H9 (cell line): ENCODE data around the gene KRTAP1-4. TPM values are rescaled to one million over a fixed set of nuclear protein-coding genes. Genes with fewer than 3 reads are reported as not detected.

Experiments
- DNase-seq: peaks from one replicate; pipeline ENCODE4 v3.0.0-alpha.2; 2017
- H2AFZ ChIP-seq: one replicate; pipeline ENCODE4 v1.6.1; 2013; ENCODE audit warnings: mild to moderate bottlenecking, low read length, control low read depth, moderate library complexity
- H2AK5ac ChIP-seq: 2 replicates; pipeline ENCODE4 v1.6.1; 2013; ENCODE audit warnings: low read length, control low read depth, mixed read lengths; ENCODE audit not compliant: insufficient read length
- H2BK120ac ChIP-seq: one replicate; pipeline ENCODE4 v1.6.1; 2013; ENCODE audit warnings: low read depth, mild to moderate bottlenecking, low read length, control low read depth, inconsistent platforms; ENCODE audit not compliant: poor library complexity, severe bottlenecking
- H2BK12ac ChIP-seq: 2 replicates; pipeline ENCODE4 v1.6.1; 2013; ENCODE audit warnings: low read length, control low read depth, mixed read lengths, low read depth; ENCODE audit not compliant: insufficient read length
- H2BK15ac ChIP-seq: 2 replicates; pipeline ENCODE4 v1.6.1; 2013; ENCODE audit warnings: low read depth, low read length, control low read depth
- H2BK20ac ChIP-seq: one replicate; pipeline ENCODE4 v1.6.1; 2013; ENCODE audit warnings: low read depth, mild to moderate bottlenecking, low read length, control low read depth, inconsistent platforms; ENCODE audit not compliant: poor library complexity, severe bottlenecking
- H2BK5ac ChIP-seq: 2 replicates; pipeline ENCODE4 v1.6.1; 2013; ENCODE audit warnings: low read length, control low read depth, mixed read lengths; ENCODE audit not compliant: insufficient read length
- H3K14ac ChIP-seq: 2 replicates; pipeline ENCODE4 v1.6.1; 2013; ENCODE audit warnings: low read length, control low read depth; ENCODE audit not compliant: insufficient read depth
- H3K18ac ChIP-seq: 2 replicates; pipeline ENCODE4 v1.6.1; 2013; ENCODE audit warnings: low read depth, mild to moderate bottlenecking, mixed read lengths, low read length, control low read depth; ENCODE audit not compliant: insufficient read length
- H3K23ac ChIP-seq: 2 replicates; pipeline ENCODE4 v1.6.1; 2013; ENCODE audit warnings: low read length, control low read depth, mixed read lengths, low read depth; ENCODE audit not compliant: insufficient read length
- H3K23me2 ChIP-seq: 2 replicates; pipeline ENCODE4 v1.6.1; 2013; ENCODE audit warnings: low read depth, mild to moderate bottlenecking, mixed read lengths, low read length, control low read depth; ENCODE audit not compliant: insufficient read length, poor library complexity, severe bottlenecking
- H3K27ac ChIP-seq: 2 replicates; pipeline ENCODE4 v1.5.1; 2013; ENCODE audit warnings: low read length, control low read depth, mixed read lengths, low read depth; ENCODE audit not compliant: insufficient read length
- H3K27me3 ChIP-seq: 2 replicates; pipeline ENCODE4 v1.6.1; 2013; ENCODE audit warnings: low read length, control low read depth, inconsistent platforms; ENCODE audit not compliant: insufficient read depth
- H3K4ac ChIP-seq: 2 replicates; pipeline ENCODE4 v1.6.1; 2013; ENCODE audit warnings: low read depth, mild to moderate bottlenecking, control low read depth, inconsistent platforms, low read length, moderate library complexity
- H3K4me1 ChIP-seq: 2 replicates; pipeline ENCODE4 v1.6.1; 2013; ENCODE audit warnings: low read length, control low read depth, inconsistent platforms; ENCODE audit not compliant: insufficient read depth
- H3K4me2 ChIP-seq: 2 replicates; pipeline ENCODE4 v1.6.1; 2013; ENCODE audit warnings: low read length, control low read depth, mixed read lengths; ENCODE audit not compliant: insufficient read length, insufficient read depth
- H3K56ac ChIP-seq: 2 replicates; pipeline ENCODE4 v1.6.1; 2013; ENCODE audit warnings: low read depth, mild to moderate bottlenecking, mixed read lengths, low read length, control low read depth; ENCODE audit not compliant: insufficient read length
- H3K79me1 ChIP-seq: 2 replicates; pipeline ENCODE4 v1.6.1; 2013; ENCODE audit warnings: low read depth, mild to moderate bottlenecking, moderate library complexity, low read length, control low read depth, inconsistent platforms; ENCODE audit not compliant: insufficient read depth, poor library complexity, severe bottlenecking
- H3K79me2 ChIP-seq: 2 replicates; pipeline ENCODE4 v1.6.1; 2013; ENCODE audit warnings: low read length, control low read depth, inconsistent platforms; ENCODE audit not compliant: insufficient read depth
- H3K9ac ChIP-seq: 2 replicates; pipeline ENCODE4 v1.6.1; 2013; ENCODE audit warnings: low read length, control low read depth, mixed read lengths; ENCODE audit not compliant: insufficient read length; ENCODE audit errors: extremely low read depth
- H3K9me3 ChIP-seq: one replicate; pipeline ENCODE4 v1.6.1; 2013; ENCODE audit warnings: low read depth, low read length, inconsistent platforms; ENCODE audit not compliant: control insufficient read depth
- H3T11ph ChIP-seq: one replicate; pipeline ENCODE4 v1.6.1; 2013; ENCODE audit warnings: mild to moderate bottlenecking, low read length, control low read depth, inconsistent platforms
- H4K20me1 ChIP-seq: one replicate; pipeline ENCODE4 v1.6.1; 2013; ENCODE audit not compliant: control insufficient read depth, insufficient read length, insufficient read depth
- H4K5ac ChIP-seq: 2 replicates; pipeline ENCODE4 v1.6.1; 2013; ENCODE audit warnings: low read depth, mild to moderate bottlenecking, mixed read lengths, low read length, control low read depth; ENCODE audit not compliant: insufficient read length
- H4K8ac ChIP-seq: replicated peaks from 2 replicates; pipeline ENCODE4 v1.6.1; 2013; ENCODE audit warnings: low read length, control low read depth, mixed read lengths, low read depth; ENCODE audit not compliant: insufficient read length
- H4K91ac ChIP-seq: 2 replicates; pipeline ENCODE4 v1.6.1; 2013; ENCODE audit warnings: low read depth, mild to moderate bottlenecking, moderate library complexity, mixed read lengths, low read length, control low read depth; ENCODE audit not compliant: insufficient read length
- H3K27ac Mint-ChIP-seq, 3 experiments: 2 replicates in 2 of 3; 3 replicates in 1 of 3; pipeline ENCODE4 v1.8.0; 2020 to 2021; ENCODE audit warnings: mixed read lengths in 3 of 3, mild to moderate bottlenecking in 1 of 3, moderate library complexity in 1 of 3
- H3K27me3 Mint-ChIP-seq: 2 replicates; pipeline ENCODE4 v1.8.0; 2021; ENCODE audit warnings: low read depth, mild to moderate bottlenecking, moderate library complexity, mixed read lengths
- H3K36me3 Mint-ChIP-seq, 3 experiments: 2 replicates in 2 of 3; 3 replicates in 1 of 3; pipeline ENCODE4 v1.8.0; 2020 to 2021; ENCODE audit warnings: low read depth in 3 of 3, mixed read lengths in 3 of 3; ENCODE audit not compliant: insufficient read depth in 1 of 3
- H3K4me1 Mint-ChIP-seq, 2 experiments: 2 replicates each; pipeline ENCODE4 v1.8.0; 2020; ENCODE audit warnings: mixed read lengths in 2 of 2
- H3K4me3 Mint-ChIP-seq, 2 experiments: 2 replicates in 1 of 2; 3 replicates in 1 of 2; pipeline ENCODE4 v1.8.0; 2020 to 2021; ENCODE audit warnings: mild to moderate bottlenecking in 2 of 2, mixed read lengths in 2 of 2, moderate library complexity in 1 of 2
- H3K9me3 Mint-ChIP-seq, 2 experiments: 2 replicates in 1 of 2; 3 replicates in 1 of 2; pipeline ENCODE4 v1.8.0; 2020; ENCODE audit warnings: mild to moderate bottlenecking in 2 of 2, mixed read lengths in 2 of 2, moderate library complexity in 1 of 2
- CTCF ChIP-seq: fragments of 200-600 bp; sonication (generic); conservative IDR thresholded peaks from 3 replicates; pipeline ENCODE4 v1.8.0; 2021; ENCODE audit warnings: antibody characterized with exemption, mild to moderate bottlenecking
- WGBS: extraction: QIAGEN DNeasy Blood & Tissue Kit; methylation state at CpG from one replicate; pipeline ENCODE4 v1.1.7; 2013; ENCODE audit warnings: missing lambda C conversion rate, low lambda C conversion rate, mixed read lengths; ENCODE audit not compliant: insufficient read length; ENCODE audit errors: extremely low coverage; 5-methylcytosine and 5-hydroxymethylcytosine counted together
- total RNA-seq: library from RNA; stranded (reverse); gene quantifications from 2 replicates; pipeline ENCODE4 v1.2.1, GENCODE V29; 2021

KRTAP1-4 gene
- total RNA-seq, 1 experiment from 2014 or later: not detected

GRCh38 chr17:41058741-41059140 is 28.7 kb upstream of the KRTAP1-4 start:
- Histone ChIP-seq H3K14ac (no peak overlapping the region), H2BK120ac (no peak overlapping the region), H3K27me3 (no peaks in the 10 kb centered on the region), H3K27ac (no peak overlapping the region), H3T11ph (no peak overlapping the region), H2AFZ (no peak overlapping the region), H3K18ac (no peak overlapping the region), H3K23me2 (no peaks in the 10 kb centered on the region), H2AK5ac (no peak overlapping the region), H2BK5ac (no peak overlapping the region), H3K79me1 (no peaks in the 10 kb centered on the region), H3K56ac (no peak overlapping the region), H3K9me3 (no peaks in the 10 kb centered on the region), H2BK15ac (no peak overlapping the region), H4K8ac (no peak overlapping the region), H2BK20ac (no peak overlapping the region), H3K9ac (no peak overlapping the region), H2BK12ac (no peak overlapping the region), H3K4ac (no peak overlapping the region), H3K4me1 (no peaks in the 10 kb centered on the region), H4K20me1 (no peaks in the 10 kb centered on the region), H3K23ac (no peak overlapping the region), H4K91ac (no peak overlapping the region), H4K5ac (no peak overlapping the region), H3K4me2 (no peak overlapping the region), H3K79me2 (no peaks in the 10 kb centered on the region)
- Mint-ChIP-seq H3K4me3 (no peak overlapping the region), H3K27me3 (no peaks in the 10 kb centered on the region), H3K36me3 (no peaks in the 10 kb centered on the region; a peak in 1 of 7 replicates), H3K4me1 (peaks cover 4 to 7% of the 10 kb centered on the region in 2 experiments), H3K27ac (no peak overlapping the region; a peak in 1 of 7 replicates), H3K9me3 (peaks cover 0 to under 1% of the 10 kb centered on the region in 2 experiments; a peak in 1 of 5 replicates)
- no peak for DNase-seq
- TF ChIP-seq CTCF: no peak
- no CpG with 5 or more reads among the region's 5 CpGs for WGBS
